Activated gamma-delta T cell (primary cell): Measurements from ENCODE around the gene TBX10.
A peak's percentile ranks its signal among the peaks of the same experiment; 100 is the strongest.
"Not testable (repeated sequence)": the region's sequence is repeated elsewhere in the genome, so short reads cannot be mapped to it uniquely, and the experiment has no call there.

Experiments used
- DNase-seq: peaks from one replicate; lab custom pipeline; 2025; lab: John Stamatoyannopoulos, UW

Gene TBX10

GRCh38 chr11:67664213-67664585, 24.6 kb upstream of the TBX10 start:
- DNase-seq = no peak

DNA sequence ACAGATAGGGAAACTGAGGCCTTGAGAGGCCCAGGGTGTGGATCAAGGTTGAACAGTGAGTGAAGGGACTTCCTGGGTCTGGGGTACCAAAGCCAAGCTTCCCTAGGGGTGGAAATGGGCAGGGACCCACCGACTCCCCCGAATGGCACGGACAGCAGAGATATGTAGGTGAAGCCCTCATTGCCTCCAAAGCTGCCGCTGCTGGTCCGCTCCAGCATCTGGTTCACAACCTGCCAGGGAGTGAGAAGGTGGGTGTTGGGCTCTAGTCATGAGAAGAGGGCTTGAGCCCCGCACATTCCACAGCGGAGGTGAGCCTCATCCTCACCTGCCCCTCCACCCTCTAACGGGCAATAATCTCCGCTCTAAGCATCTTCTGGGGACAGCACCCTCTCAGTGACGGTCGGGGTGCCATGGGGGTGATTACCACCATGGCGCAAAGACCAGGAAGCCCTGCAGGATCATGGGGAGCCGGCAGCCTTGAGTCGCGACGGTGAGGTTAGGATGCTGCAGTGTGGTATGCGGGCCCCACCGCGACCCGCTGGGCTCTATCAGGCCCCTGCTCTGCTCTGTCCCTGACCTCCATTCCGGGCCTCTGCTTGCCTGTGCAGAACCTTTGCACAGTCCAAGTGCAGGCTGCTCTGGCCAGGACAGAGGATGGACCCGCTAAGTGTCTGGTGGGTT, 24.1 kb upstream of the TBX10 start:
- no peak for DNase-seq

DNA sequence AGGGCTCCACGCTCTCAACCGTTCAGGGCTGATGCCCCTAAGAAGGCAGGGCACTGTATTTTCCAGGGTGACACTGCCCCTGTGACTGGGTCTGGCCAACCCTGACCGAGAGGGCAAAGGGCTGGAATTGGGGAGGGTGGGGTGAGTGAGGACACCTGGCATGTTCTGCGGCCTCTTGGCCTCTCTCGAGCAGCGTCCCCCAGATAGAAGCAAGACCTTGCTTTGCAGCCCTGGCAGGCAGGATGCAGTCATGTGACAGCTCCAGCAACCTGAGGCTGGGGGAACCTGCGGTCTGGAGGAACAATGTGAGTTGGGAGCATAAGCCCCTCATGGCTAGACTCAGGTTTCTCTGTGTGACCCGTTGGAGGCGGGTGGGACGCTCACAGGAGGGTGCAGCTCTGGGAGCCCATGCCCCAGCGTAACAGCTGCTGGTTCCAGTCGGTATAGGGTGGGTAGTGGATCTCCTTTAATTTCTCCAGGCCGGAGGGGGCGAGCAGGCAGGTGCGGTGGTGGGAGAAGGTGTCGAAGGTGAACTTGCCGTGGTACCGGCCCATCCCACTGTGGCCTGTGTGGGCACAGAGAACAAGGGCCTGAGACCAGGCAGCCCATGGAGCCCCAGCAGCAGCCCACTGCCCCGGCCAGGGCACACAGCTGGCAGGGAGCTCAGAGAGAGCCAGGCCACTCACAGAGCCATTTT, 23.4 kb upstream of the TBX10 start:
- DNase-seq = no peak

- DNase-seq = no peak
Measured at GRCh38 chr11:67662142-67662834, 22.7 kb upstream of the TBX10 start.

DNA sequence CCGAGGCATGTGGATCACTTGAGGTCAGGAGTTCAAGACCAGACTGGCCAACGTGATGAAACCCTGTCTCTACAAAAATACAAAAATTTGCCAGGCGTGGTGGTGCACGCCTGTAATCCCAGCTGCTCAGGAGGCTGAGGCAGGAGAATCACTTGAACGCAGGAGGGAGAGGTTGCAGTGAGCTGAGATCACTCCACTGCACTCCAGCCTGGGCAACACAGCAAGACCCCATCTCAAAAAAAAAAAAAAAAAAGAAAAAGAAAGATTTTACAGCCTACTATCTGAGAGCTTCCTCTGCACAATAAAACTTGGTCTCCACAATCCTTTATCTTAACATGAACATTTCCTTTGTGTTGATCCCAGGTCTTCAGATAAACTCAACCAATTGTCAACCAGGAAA, 21.2 kb upstream of the TBX10 start:
- not testable (repeated sequence) for DNase-seq

DNA sequence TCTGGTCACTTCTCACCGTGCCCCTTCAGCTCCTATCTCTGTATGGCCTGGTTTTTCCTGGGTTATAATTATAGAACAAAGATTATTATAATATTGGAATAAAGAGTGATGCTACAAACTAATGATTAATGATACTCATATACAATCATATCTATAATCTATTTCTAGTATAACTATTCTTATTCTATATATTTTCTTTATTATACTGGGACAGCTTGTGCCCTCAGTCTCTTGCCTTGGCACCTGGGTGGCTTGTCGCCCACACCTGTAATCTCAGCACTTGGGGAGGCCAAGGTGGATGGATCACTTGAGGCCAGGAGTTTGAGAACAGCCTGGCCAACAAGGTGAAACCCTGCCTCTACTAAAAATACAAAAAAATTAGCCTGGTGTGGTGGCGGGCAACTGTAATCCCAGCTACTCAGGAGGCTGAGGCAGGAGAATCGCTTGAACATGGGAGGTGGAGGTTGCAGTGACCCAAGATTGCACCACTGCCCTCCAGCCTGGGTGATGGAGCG, 20.1 kb upstream of the TBX10 start:
- DNase-seq = not testable (repeated sequence)

DNA sequence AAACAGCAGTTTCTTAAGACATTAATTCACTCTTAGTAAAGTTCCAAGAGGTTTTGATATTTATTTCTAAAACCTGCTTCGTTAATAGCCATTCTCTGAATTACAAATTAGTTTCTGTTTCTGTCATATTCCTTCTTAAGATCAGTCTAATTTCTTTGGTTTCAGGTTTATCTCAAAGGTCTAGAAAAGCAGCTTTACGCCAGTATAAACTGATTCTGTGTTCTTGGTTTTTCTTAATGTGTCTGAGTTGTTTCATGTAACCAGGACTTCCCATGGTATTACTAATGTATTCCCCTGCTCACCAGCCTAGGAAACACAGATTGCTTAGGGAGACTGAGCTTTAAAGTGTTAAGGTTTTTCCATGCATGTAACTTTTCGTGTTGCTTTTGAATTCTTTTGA, 17.7 kb upstream of the TBX10 start:
- no peak for DNase-seq

DNA sequence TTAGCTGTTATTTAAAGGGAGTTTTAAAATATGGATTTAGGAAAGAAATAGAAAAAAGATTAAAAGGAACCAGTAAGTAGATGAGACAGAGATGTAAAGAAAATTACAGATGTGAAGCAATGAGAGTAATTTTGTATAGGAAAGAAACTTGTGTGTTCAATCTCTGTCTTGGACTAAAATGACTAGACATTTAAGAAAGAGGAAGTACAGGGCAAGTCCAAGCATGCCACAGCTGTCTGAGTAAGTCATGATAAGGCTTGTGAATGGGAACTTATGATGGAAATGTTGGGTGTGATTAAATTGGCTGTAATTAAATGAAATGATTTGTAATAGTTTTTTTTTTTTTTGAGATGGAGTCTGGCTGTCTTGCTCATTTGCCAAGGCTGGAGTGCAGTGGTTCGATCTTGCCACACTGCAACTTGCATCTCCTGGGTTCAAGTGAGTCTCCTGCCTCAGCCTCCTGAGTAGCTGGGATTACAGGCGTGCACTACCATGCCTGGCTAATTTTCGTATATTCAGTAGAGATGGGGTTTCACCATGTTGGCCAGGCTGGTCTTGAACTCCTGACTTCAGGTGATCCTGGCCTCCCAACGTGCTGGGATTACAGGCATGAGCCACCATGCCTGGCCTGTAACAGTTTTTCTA, 16.8 kb upstream of the TBX10 start:
- DNase-seq = no peak

DNA sequence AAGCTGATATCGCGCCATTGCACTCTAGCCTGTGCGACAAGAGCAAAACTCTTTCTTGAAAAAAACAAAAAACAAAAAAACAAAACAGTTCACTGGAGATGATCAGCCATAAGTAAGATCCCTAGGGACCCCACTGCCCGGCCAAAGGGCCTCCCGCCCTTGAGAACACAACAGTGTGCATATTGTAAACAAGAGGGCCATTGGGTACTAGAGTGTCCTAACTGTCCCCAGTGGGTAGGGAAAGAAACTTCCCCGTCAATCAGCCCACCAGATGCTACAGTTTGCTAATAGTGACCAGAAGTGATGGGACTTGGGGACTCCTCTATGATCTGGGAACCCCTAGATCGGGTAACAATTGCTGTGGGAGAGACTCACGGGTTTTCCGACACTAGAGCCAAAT, 14.7 kb upstream of the TBX10 start:
- no peak for DNase-seq

DNA sequence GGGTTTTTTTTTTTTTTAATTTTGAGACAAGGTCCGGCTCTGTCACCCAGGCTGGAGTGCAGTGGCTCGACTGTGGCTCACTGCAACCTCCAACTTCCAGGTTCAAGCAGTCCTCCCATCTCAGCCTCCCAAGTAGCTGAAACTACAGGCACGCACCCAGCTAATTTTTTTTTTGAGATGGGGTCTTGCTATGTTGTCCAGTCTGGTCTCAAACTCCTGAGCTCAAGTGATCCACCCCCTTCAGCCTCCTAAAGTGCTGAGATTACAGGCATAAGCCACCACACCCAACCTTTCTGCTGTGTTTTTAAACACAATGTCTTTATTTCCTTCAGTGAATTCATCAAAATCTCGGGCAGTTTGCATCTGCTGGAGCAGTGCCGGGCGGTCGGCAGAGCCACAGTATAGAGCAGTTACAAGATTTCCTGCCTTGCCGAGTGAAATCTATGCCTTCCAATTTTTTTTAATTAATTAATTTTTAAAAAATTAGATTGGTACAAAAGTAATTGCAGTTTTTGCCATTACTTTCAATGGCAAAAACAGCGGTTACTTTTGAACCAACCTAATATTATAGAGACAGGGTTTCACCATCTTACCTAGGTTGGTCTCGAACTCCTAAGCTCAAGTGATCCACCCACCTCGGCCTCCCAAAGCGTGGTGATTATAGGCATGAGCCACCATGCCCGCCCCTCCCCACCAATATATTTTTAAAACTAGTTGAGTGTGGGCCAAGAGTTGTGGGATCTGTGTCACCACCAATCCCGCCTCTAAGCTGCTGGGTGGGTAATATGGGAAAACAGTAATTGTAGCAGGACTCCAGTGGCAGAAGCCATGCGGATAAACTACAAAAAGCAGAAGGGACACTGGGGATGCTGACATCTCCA, 13.6 kb upstream of the TBX10 start:
- no peak for DNase-seq

- no peak for DNase-seq
Measured at GRCh38 chr11:67651976-67652781, 12.6 kb upstream of the TBX10 start.

GRCh38 chr11:67649634-67650510, 10.3 kb upstream of the TBX10 start:
- DNase-seq = no peak

- DNase-seq = no peak
Measured at GRCh38 chr11:67648796-67649613, 9.4 kb upstream of the TBX10 start.

GRCh38 chr11:67648140-67648795, 8.7 kb upstream of the TBX10 start:
- DNase-seq = no peak

GRCh38 chr11:67647471-67647870, 7.9 kb upstream of the TBX10 start:
- DNase-seq = no peak

- peak; percentile 33 for DNase-seq
Measured at GRCh38 chr11:67646535-67647336, 7.2 kb upstream of the TBX10 start.
